Panc1 (cell line): ENCODE data around the gene ARRDC2. TPM values are rescaled to one million over a fixed set of nuclear protein-coding genes. Genes with fewer than 3 reads are reported as not detected.
A peak's percentile ranks its signal among the peaks of the same experiment; 100 is the strongest.
"Not testable (repeated sequence)": the region's sequence is repeated elsewhere in the genome, so short reads cannot be mapped to it uniquely, and the experiment has no call there.

ENCODE experiments used
- ATAC-seq: fragments of 200-7000 bp; cut with Tn5 transposase; 2 replicates; pipeline ENCODE4 v1.9.1; 2020; ENCODE audit warnings: mild to moderate bottlenecking, moderate library complexity
- BruUV-seq: library from RNA; stranded (reverse); fragments of 400-500 nt; replicated peaks from 2 replicates; lab custom pipeline; 2021; lab: Mats Ljungman, UMichigan
- CTCF ChIA-PET: fragments of 300-600 bp; sonication (Branson Sonifier 250); formaldehyde crosslinking; loops from one replicate; lab custom pipeline; 2022; ENCODE audit warnings: antibody characterized with exemption; lab: Charles Lee
- POLR2A ChIA-PET: fragments of 300-600 bp; sonication (Branson Sonifier 250); formaldehyde crosslinking; loops from one replicate; lab custom pipeline; 2022; ENCODE audit warnings: antibody characterized with exemption; lab: Charles Lee
- DNase-seq: peaks from one replicate; pipeline ENCODE4 v3.0.0-alpha.2; 2010; ENCODE audit warnings: low read depth, low spot score
- H3K27ac ChIP-seq: 2 replicates; pipeline ENCODE4 v1.5.1; 2011; ENCODE audit warnings: mild to moderate bottlenecking, low read length, inconsistent platforms
- H3K27me3 ChIP-seq: fragments of 200-500 bp; sonication (Bioruptor generic); 2 replicates; pipeline ENCODE4 v1.6.0; 2014; ENCODE audit warnings: low read length, inconsistent platforms; ENCODE audit not compliant: control insufficient read depth, insufficient read depth
- H3K36me3 ChIP-seq: fragments of 200-500 bp; sonication (Bioruptor generic); 2 replicates; pipeline ENCODE4 v1.5.1; 2014; ENCODE audit warnings: inconsistent platforms, mild to moderate bottlenecking, low read length, moderate library complexity; ENCODE audit not compliant: control insufficient read depth, insufficient read depth
- H3K4me1 ChIP-seq: 2 replicates; pipeline ENCODE4 v1.5.1; 2011; ENCODE audit warnings: inconsistent platforms, mild to moderate bottlenecking, low read length, moderate library complexity; ENCODE audit not compliant: control insufficient read depth, insufficient read depth
- H3K4me3 ChIP-seq, 2 experiments: 2 replicates each; pipeline ENCODE4 v1.5.1; 2011 to 2012; ENCODE audit warnings: low read depth in 2 of 2, low read length in 2 of 2, mild to moderate bottlenecking in 2 of 2, inconsistent platforms in 1 of 2, moderate library complexity in 1 of 2
- H3K9me3 ChIP-seq: fragments of 200-500 bp; sonication (Bioruptor generic); 2 replicates; pipeline ENCODE4 v1.5.1; 2014; ENCODE audit warnings: low read depth, mild to moderate bottlenecking, inconsistent platforms, low read length, moderate library complexity; ENCODE audit not compliant: control insufficient read depth, insufficient read depth
- CTCF ChIP-seq: fragments of 450-650 bp; IDR thresholded peaks from 2 replicates; pipeline ENCODE4 v1.5.1; 2017; ENCODE audit warnings: mild to moderate bottlenecking
- POLR2AphosphoS5 ChIP-seq: IDR thresholded peaks from 2 replicates; pipeline ENCODE4 v1.6.1; 2012; ENCODE audit warnings: mild to moderate bottlenecking, low read depth, low read length, moderate library complexity
- SIN3A ChIP-seq: IDR thresholded peaks from 2 replicates; pipeline ENCODE4 v1.6.1; 2012; ENCODE audit warnings: low read depth, mild to moderate bottlenecking, low read length, moderate library complexity, borderline replicate concordance; ENCODE audit not compliant: insufficient read depth
- TCF7L2 ChIP-seq: IDR thresholded peaks from 2 replicates; pipeline ENCODE4 v1.6.1; 2011; ENCODE audit warnings: mild to moderate bottlenecking, low read depth, low read length, inconsistent platforms
- in situ Hi-C: cut with HindIII; loops from 2 replicates; pipeline ENCODE4 v1.10.0; 2016; ENCODE audit warnings: low sequenced_read_pairs, low pct_unique_long_range_greater_than_20kb
- intact Hi-C: fragments of 100-400 bp; cut with micrococcal nuclease; formaldehyde crosslinking; loops from one replicate; pipeline ENCODE4 v1.10.0; 2022; ENCODE audit not compliant: unreplicated experiment
- total RNA-seq: library from RNA; stranded (reverse); gene quantifications from one replicate; pipeline ENCODE4 v1.2.1, GENCODE V29; 2021; ENCODE audit not compliant: unreplicated experiment
- TF ChIP-seq, protein P1 (sequence below), 2 experiments: IDR thresholded peaks; 2 replicates each; pipeline ENCODE4 v1.6.1; 2011 to 2012; ENCODE audit warnings: low read depth in 2 of 2, control low read depth in 1 of 2, low read length in 1 of 2, mild to moderate bottlenecking in 1 of 2, moderate library complexity in 1 of 2; ENCODE audit not compliant: insufficient read depth in 1 of 2

ARRDC2 gene
- total RNA-seq, 1 experiment from 2014 or later, result 21.4 TPM

GRCh38 chr19:18001777-18002345 is 6.1 kb upstream of the ARRDC2 start:
- Histone ChIP-seq H3K4me3 (peak overlapping the region; percentile 67 to 82), H3K36me3 (no peaks in the 10 kb centered on the region; the same call in 1 of the 2 replicates), H3K27me3 (no peaks in the 10 kb centered on the region), H3K27ac (peak overlapping the region; percentile 80), H3K9me3 (no peaks in the 10 kb centered on the region), H3K4me1 (peaks cover 13% of the 10 kb centered on the region)
- no peak for ATAC-seq
- TF ChIP-seq SIN3A, result no peak
- in situ Hi-C loops (no loop called here), intact Hi-C loops (no loop called here)
- no peak for DNase-seq
- ChIA-PET CTCF (no interaction called here), POLR2A (no interaction called here)
- BruUV-seq, result no TSS peak

GRCh38 chr19:18002347-18002850 is 5.6 kb upstream of the ARRDC2 start:
- no peaks in the 10 kb centered on the region for H3K9me3 ChIP-seq
- TSS peak; percentile 86 for BruUV-seq

DNA sequence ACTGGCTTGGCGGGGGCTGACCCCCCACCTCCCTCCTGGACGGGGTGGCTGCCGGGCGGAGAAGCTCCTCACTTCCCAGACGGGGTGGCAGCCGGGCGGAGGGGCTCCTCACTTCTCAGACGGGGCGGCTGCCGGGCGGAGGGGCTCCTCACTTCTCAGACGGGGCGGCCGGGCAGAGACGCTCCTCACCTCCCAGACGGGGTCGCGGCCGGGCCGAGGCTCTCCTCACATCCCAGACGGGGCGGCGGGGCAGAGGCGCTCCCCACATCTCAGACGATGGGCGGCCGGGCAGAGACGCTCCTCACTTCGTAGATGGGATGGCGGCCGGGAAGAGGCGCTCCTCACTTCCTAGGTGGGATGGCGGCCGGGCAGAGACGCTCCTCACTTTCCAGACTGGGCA is 2.2 kb upstream of the ARRDC2 start:
- in situ Hi-C loops, H3K27me3 ChIP-seq, H3K4me3 ChIP-seq, DNase-seq, intact Hi-C loops, H3K9me3 ChIP-seq, BruUV-seq, H3K27ac ChIP-seq, H3K4me1 ChIP-seq, H3K36me3 ChIP-seq, POLR2A ChIA-PET, ATAC-seq: not testable (repeated sequence)
- CTCF ChIA-PET, result interaction anchor here (0.7 kb wide), 1 partner anchor 68 kb away, joined by 3 read pairs; no protein-coding TSS in a partner anchor

More at GRCh38 chr19:18002347-18002850, 5.6 kb upstream of the ARRDC2 start:
- DNase-seq, result no peak
- POLR2A ChIA-PET, result no interaction called here
- H3K27me3 ChIP-seq, result no peaks in the 10 kb centered on the region
- no peak for ATAC-seq
- CTCF ChIA-PET, result no interaction called here
- in situ Hi-C loops (no loop called here), intact Hi-C loops (no loop called here)
- H3K4me3 ChIP-seq, result peak overlapping the region; percentile 67 to 82
- TF ChIP-seq, protein P1, sequence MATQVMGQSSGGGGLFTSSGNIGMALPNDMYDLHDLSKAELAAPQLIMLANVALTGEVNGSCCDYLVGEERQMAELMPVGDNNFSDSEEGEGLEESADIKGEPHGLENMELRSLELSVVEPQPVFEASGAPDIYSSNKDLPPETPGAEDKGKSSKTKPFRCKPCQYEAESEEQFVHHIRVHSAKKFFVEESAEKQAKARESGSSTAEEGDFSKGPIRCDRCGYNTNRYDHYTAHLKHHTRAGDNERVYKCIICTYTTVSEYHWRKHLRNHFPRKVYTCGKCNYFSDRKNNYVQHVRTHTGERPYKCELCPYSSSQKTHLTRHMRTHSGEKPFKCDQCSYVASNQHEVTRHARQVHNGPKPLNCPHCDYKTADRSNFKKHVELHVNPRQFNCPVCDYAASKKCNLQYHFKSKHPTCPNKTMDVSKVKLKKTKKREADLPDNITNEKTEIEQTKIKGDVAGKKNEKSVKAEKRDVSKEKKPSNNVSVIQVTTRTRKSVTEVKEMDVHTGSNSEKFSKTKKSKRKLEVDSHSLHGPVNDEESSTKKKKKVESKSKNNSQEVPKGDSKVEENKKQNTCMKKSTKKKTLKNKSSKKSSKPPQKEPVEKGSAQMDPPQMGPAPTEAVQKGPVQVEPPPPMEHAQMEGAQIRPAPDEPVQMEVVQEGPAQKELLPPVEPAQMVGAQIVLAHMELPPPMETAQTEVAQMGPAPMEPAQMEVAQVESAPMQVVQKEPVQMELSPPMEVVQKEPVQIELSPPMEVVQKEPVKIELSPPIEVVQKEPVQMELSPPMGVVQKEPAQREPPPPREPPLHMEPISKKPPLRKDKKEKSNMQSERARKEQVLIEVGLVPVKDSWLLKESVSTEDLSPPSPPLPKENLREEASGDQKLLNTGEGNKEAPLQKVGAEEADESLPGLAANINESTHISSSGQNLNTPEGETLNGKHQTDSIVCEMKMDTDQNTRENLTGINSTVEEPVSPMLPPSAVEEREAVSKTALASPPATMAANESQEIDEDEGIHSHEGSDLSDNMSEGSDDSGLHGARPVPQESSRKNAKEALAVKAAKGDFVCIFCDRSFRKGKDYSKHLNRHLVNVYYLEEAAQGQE (IDR thresholded peaks at IDR 0.05; ENCODE audit: insufficient read depth in 1 of 2, low read depth in 2 of 2, low read length in 1 of 2), result no peak
- no peak for TF ChIP-seq POLR2AphosphoS5
- no peak for TF ChIP-seq CTCF
- no peak for TF ChIP-seq SIN3A
- TF ChIP-seq TCF7L2, result no peak
- no peak overlapping the region for H3K27ac ChIP-seq
- no peaks in the 10 kb centered on the region; the same call in 1 of the 2 replicates for H3K36me3 ChIP-seq
- peaks cover 11% of the 10 kb centered on the region for H3K4me1 ChIP-seq
